NB4 (cell line): ENCODE data around the gene LIN28A.

Source experiments
- DNase-seq: peaks from one replicate; pipeline ENCODE4 v3.0.0; 2010; ENCODE audit warnings: low read depth
- H3K4me3 ChIP-seq: one replicate; pipeline ENCODE4 v1.5.1; 2011; ENCODE audit warnings: mild to moderate bottlenecking, low read depth, low read length, moderate library complexity
- MYC ChIP-seq: IDR thresholded peaks from 2 replicates; pipeline ENCODE4 v1.6.1; 2011; ENCODE audit warnings: low read depth, low read length
- POLR2A ChIP-seq: IDR thresholded peaks from 2 replicates; pipeline ENCODE4 v1.6.1; 2011; ENCODE audit warnings: mild to moderate bottlenecking; ENCODE audit not compliant: insufficient read length; ENCODE audit errors: extremely low read depth
- TF ChIP-seq, protein P1 (sequence below): IDR thresholded peaks from 2 replicates; pipeline ENCODE4 v1.6.1; 2011; ENCODE audit warnings: low read depth, low read length
- TF ChIP-seq, protein P2 (sequence below): IDR thresholded peaks from one replicate; pipeline ENCODE4 v1.5.1; 2012; ENCODE audit warnings: low read depth, low read length

Gene LIN28A

DNA sequence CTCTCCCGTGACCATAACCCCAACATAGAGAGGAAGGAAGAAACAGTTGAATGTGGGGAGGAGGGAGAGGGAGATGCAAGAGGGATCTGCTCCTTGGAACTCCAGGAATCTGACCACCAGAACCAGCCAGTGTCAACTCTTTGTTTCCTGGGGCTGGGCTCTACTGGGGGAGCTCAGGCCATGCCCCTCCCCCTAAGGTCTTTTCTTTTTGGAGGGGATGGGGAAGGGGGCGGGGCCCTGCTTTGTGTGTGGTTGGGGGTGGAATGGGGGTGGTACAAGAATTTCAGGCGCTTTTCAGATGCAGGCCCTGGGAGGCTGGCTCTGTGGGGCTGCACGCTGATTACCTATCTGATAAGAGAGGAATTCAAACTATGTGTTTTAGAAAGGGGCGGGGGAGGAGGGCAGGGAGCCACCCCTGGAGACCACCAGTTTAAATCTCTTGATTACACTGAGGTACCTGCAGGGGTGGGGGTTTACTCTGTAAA, 8.3 kb downstream of the LIN28A start:
- DNase-seq, result no peak
- no peak for TF ChIP-seq MYC
- TF ChIP-seq POLR2A, result no peak
- TF ChIP-seq, protein P1, sequence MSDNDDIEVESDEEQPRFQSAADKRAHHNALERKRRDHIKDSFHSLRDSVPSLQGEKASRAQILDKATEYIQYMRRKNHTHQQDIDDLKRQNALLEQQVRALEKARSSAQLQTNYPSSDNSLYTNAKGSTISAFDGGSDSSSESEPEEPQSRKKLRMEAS, result no peak
- TF ChIP-seq, protein P2, sequence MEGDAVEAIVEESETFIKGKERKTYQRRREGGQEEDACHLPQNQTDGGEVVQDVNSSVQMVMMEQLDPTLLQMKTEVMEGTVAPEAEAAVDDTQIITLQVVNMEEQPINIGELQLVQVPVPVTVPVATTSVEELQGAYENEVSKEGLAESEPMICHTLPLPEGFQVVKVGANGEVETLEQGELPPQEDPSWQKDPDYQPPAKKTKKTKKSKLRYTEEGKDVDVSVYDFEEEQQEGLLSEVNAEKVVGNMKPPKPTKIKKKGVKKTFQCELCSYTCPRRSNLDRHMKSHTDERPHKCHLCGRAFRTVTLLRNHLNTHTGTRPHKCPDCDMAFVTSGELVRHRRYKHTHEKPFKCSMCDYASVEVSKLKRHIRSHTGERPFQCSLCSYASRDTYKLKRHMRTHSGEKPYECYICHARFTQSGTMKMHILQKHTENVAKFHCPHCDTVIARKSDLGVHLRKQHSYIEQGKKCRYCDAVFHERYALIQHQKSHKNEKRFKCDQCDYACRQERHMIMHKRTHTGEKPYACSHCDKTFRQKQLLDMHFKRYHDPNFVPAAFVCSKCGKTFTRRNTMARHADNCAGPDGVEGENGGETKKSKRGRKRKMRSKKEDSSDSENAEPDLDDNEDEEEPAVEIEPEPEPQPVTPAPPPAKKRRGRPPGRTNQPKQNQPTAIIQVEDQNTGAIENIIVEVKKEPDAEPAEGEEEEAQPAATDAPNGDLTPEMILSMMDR, result no peak
- H3K4me3 ChIP-seq, result no peak overlapping the region

DNA sequence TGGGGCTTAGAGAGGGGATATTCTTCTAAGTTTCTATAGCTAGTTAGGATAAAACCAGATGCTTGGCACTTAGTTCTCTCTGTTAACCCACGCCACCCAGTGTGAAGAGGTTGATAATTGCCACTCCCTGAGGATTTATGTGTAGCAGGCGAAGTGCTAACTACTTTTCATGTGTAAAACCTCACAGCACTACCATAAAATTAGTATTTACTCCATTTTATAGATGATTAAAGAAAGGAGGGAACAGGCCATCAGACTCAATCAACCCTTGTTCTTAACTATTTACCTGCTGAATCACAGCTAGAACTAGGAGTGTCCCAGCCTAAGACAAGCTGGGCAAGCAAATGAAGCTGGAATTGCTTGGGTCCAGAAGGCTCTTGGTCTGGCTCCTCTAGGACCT, 8.9 kb downstream of the LIN28A start:
- TF ChIP-seq, protein P2, result no peak
- TF ChIP-seq POLR2A (no peak), MYC (no peak)
- TF ChIP-seq, protein P1, result no peak
- no peak overlapping the region for H3K4me3 ChIP-seq
- DNase-seq, result no peak

DNA sequence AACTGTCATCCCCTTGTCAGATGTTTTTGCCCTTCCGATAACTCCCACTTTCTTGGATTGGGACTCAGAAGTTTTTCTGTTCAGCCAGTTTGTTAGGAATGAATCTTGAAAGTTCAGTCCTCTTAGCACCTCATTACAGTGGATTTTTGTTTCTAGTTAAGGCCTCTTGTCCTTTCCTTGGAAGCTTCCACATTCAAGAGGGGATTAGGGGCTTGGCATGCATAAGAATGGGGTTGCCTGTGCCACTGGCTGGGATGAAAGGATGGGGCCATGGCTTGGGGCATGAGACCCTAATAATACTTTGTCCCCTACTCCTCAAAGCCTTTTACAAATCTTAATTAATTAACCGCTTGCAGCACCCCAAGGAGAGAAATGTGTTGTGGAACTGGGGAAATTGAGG, 19.1 kb downstream of the LIN28A start:
- DNase-seq, result no peak
- no peak for TF ChIP-seq MYC
- TF ChIP-seq, protein P2, result no peak
- no peak for TF ChIP-seq POLR2A
- TF ChIP-seq, protein P1, result no peak
- no peak overlapping the region for H3K4me3 ChIP-seq

DNA sequence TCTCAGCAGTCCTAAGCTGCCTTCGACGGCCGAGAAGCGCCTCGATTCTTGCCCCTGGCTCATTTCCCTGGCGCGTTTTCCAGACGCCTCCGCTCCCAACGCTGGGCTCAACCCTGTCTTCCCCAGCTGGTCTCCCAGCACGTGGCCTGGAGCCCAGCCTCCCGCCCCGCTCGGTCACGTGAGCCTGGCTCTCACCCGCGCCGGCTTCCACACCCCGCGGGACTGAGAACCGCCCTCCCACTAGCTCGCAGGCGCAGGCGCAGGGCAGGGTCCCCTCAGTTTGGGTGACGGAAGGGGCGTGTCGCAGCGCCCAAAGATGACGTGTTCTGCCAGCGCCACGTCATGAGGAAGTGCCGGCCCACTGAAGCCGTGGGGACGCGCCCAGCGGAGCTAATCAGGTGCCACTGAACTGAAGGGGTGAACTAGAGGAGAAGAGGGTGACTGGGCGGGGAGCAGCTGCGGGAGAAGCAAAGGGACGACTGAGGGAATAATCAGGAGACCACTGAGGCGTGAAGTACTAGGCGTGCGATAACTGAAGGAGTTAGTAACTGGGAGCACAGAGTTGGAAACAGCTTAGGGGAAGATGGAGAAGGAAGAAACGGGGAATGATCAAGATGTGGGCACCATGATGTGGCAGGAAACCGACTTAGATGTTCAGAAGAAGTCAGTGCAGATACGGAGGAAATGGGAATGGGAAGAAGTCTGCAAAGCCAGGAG, 21.5 kb downstream of the LIN28A start, which contains the start of gene DHDDS:
DHDDS (plus strand) TSS at position 343 of the 717 bp plus-strand sequence. CDS start 625 bp downstream, outside the sequence.
- peak; percentile 90 for TF ChIP-seq POLR2A
- TF ChIP-seq MYC, result peak; percentile 81
- TF ChIP-seq, protein P2, result no peak
- TF ChIP-seq, protein P1, result peak; percentile 97
- H3K4me3 ChIP-seq, result peak within 1 kb of the TSS; percentile 89
- peak; percentile 98 for DNase-seq

DNA sequence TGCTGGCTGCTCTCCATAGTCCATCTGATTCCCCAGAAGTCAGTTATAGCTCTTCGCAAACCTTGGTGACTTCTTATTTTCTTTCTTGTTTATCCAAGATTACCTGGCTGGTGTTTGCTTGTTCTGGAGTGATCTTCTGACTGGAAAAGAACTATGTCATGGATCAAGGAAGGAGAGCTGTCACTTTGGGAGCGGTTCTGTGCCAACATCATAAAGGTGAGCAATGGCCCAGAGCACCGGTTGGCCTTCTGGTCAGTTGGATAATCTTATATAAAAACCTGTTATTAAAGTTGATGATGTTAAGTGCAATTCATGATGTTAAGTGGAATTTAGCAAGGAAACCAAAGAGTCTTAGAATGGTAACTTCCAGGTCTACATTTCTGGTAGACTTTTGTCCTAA, 22.2 kb downstream of the LIN28A start:
- DNase-seq, result no peak
- H3K4me3 ChIP-seq, result peak overlapping the region; percentile 89
- TF ChIP-seq POLR2A (no peak), MYC (no peak)
- TF ChIP-seq, protein P2, result no peak
- TF ChIP-seq, protein P1, result no peak
